Rectal smooth muscle tissue (tissue), 1 donor: ENCODE results near the gene GPR82.
"Not testable (repeated sequence)": the region's sequence is repeated elsewhere in the genome, so short reads cannot be mapped to it uniquely, and the experiment has no call there.

Experiments used
- H3K27ac ChIP-seq: one replicate; pipeline ENCODE4 v1.7.0; 2013; ENCODE audit warnings: low read depth, low read length, inconsistent platforms
- H3K27me3 ChIP-seq: one replicate; pipeline ENCODE4 v1.7.0; 2013; ENCODE audit warnings: low read length; ENCODE audit not compliant: control insufficient read depth, insufficient read depth
- H3K36me3 ChIP-seq: one replicate; pipeline ENCODE4 v1.7.0; 2013; ENCODE audit warnings: low read length; ENCODE audit not compliant: control insufficient read depth, insufficient read depth
- H3K4me1 ChIP-seq: one replicate; pipeline ENCODE4 v1.7.0; 2013; ENCODE audit warnings: low read length; ENCODE audit not compliant: control insufficient read depth, insufficient read depth
- H3K4me3 ChIP-seq: one replicate; pipeline ENCODE4 v1.7.0; 2013; ENCODE audit warnings: low read length
- H3K9ac ChIP-seq: one replicate; pipeline ENCODE4 v1.7.0; 2013; ENCODE audit warnings: low read length

Gene GPR82, protein sequence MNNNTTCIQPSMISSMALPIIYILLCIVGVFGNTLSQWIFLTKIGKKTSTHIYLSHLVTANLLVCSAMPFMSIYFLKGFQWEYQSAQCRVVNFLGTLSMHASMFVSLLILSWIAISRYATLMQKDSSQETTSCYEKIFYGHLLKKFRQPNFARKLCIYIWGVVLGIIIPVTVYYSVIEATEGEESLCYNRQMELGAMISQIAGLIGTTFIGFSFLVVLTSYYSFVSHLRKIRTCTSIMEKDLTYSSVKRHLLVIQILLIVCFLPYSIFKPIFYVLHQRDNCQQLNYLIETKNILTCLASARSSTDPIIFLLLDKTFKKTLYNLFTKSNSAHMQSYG

DNA sequence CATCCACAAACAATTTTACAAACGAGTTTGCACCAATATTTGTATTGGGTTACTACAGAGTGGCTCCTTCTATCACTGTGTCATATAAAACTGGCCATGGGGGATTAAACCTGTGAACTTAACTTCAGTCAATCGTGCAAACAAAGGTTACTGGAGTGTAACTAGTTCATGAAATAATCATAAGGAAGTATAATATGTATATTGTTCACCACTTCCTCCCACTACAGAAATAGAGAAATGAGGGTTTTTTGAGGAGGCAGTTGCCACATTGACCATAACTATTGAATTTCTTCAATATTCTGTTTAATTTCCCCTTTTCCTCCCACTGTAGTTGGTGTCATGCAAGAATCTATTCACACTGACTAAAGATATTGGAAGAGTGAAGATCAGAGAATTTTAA is at the start of gene GPR82:
TSS of gene GPR82 (plus strand) at position 356 of the 400 bp plus-strand sequence. CDS start 2,846 bp downstream, outside the sequence.
- no peak within 1 kb of the TSS for H3K27ac ChIP-seq
- no peaks in the 10 kb centered on the region for H3K36me3 ChIP-seq
- no peaks in the 10 kb centered on the region for H3K4me1 ChIP-seq
- H3K27me3 ChIP-seq, result no peaks in the 10 kb centered on the region
- no peak within 1 kb of the TSS for H3K9ac ChIP-seq
- H3K4me3 ChIP-seq, result no peak within 1 kb of the TSS

DNA sequence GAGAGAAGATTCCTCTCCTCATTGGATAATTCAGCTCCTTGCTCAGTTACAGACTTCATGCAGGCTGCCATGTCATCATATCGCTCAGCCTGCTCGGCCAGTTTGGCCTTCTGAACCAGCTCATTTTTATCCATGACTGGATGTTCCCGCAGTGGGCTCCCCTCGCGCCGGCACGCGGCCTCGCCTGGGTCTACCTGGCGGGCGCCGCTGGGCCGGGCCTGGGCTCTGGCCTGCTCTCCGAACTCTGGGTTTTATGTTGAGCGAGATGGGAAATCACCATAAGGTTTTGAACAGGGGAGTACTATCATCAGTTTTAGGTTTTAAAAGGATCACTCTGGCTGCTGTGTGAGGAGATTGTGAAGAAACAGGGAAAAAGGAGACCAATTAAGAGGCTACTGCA is 47.6 kb upstream of the GPR82 start:
- not testable (repeated sequence) for H3K9ac ChIP-seq, H3K4me3 ChIP-seq, H3K27ac ChIP-seq, H3K27me3 ChIP-seq, H3K36me3 ChIP-seq, H3K4me1 ChIP-seq

DNA sequence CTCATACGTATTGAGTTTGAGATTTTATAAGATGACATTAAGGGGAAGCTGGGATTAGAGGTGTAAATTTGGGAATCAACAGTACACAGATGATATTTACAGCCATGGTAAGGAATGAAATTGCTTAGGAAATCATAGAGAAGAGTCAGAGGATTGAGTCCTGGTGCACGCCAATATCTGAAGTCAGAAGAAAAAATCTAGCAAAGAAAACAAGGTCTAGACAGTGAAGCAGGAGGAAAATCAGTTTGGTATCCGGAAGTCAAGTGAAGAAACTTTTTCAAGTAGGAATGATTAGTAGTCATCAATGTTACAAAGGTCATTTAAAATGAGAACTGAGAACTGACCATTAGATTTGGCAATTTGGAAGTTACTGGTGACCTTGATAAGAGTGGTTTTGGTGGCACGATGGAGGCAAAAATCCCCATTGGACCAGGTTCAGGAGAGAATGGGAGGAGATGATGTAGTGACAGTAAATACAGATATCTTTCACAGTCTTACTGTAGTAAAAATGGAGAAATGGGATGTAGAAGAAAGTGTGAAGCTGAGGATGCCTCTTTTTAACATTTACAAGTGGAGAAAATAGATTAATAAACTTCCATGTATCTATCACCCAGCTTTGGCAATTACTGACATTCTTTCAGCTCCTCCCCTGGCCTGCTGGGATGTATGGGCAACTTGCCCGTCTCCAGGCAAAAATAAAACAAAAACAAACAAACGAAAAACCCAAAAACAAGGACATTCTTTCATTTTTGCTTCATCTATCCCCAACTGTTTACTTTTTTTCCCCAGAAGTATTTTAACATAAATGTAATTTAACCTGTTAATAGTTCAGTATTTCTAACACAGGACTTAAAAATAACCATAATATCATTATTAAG is 46.6 kb upstream of the GPR82 start:
- Histone ChIP-seq H3K9ac (no peak overlapping the region), H3K27ac (no peak overlapping the region), H3K36me3 (no peaks in the 10 kb centered on the region), H3K4me3 (no peak overlapping the region), H3K4me1 (no peaks in the 10 kb centered on the region), H3K27me3 (no peaks in the 10 kb centered on the region)

DNA sequence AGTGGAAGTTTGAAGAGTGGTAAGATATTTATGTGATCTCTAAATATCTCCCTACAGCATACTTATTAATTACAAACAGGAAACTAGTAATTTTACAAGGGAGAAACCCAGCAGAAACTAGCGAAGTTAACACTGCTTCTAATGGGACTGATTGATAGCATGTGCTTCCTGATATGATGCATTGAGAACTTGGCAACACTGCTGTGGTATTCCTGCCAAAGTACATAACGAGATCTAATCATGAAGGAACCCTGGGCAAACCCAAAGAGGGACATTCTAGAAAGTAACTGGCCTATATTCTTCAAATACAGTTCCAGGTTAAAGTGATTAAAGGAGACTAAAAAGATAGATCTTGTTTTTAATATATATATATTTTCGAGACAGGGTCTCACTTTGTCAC is 39.8 kb upstream of the GPR82 start:
- Histone ChIP-seq H3K27ac (no peak overlapping the region), H3K27me3 (peaks cover 2% of the 10 kb centered on the region), H3K36me3 (no peaks in the 10 kb centered on the region), H3K9ac (no peak overlapping the region), H3K4me1 (no peaks in the 10 kb centered on the region), H3K4me3 (no peak overlapping the region)

DNA sequence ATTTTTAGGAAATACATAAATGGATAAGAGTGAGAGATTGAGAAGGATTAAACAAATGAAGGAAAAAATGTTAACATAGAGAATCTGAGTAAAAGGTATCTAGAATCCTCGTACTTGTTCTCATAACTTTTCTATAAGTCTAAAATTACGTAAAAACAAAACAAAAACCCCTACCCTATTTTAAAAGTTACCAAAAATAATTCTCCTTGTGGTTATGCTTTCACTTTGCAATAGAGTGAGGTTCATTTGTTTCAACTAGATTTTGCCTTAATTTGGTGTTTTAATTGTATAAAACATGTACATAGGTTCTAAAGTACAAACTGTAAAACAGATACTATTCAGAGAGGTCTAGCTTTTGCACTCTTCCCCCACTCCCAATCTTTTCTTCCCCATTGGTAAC is 39.0 kb upstream of the GPR82 start:
- Histone ChIP-seq H3K36me3 (no peaks in the 10 kb centered on the region), H3K27me3 (peaks cover 2% of the 10 kb centered on the region), H3K27ac (no peak overlapping the region), H3K4me1 (no peaks in the 10 kb centered on the region), H3K4me3 (no peak overlapping the region), H3K9ac (no peak overlapping the region)

DNA sequence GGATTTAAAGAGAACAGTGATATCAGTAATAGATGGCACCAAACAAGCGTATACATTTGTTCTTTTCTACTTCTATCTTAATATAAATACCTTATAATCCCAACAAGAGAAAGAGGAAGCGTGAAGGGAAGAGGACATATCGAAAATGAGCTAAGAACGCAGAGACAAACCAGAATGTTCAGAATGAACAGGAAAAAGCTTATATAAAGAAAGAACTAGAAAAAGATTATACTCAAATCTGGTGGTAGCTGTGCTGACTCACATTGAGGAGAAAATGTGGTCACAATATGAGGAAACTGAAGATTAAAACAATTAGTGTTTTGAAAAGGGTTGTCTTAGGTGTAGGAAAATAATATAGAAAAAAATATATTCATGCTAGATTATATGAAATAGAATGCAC is 37.2 kb upstream of the GPR82 start:
- Histone ChIP-seq H3K27me3 (peaks cover 2% of the 10 kb centered on the region), H3K4me3 (no peak overlapping the region), H3K36me3 (no peaks in the 10 kb centered on the region), H3K27ac (no peak overlapping the region), H3K4me1 (no peaks in the 10 kb centered on the region), H3K9ac (no peak overlapping the region)

DNA sequence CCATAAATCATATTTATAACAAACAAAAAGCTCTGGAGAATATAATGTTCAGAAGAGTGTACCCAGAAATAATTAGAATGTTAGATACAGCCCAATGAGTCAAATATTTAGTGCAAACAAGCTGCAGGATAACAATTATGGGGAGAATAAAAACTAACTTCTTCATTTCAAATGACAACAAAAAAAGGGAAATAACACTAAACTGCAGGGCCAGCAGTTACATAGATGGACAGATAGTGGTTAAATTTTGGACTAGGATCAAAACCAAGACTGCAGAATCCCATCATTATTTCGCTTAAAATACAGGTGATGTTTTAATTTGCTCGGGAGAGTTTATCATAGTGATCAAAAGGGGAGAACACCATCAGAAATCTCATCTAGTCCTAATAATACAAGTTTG is 35.8 kb upstream of the GPR82 start:
- Histone ChIP-seq H3K36me3 (no peaks in the 10 kb centered on the region), H3K4me1 (no peaks in the 10 kb centered on the region), H3K27me3 (peaks cover 1% of the 10 kb centered on the region), H3K27ac (no peak overlapping the region), H3K9ac (no peak overlapping the region), H3K4me3 (no peak overlapping the region)

DNA sequence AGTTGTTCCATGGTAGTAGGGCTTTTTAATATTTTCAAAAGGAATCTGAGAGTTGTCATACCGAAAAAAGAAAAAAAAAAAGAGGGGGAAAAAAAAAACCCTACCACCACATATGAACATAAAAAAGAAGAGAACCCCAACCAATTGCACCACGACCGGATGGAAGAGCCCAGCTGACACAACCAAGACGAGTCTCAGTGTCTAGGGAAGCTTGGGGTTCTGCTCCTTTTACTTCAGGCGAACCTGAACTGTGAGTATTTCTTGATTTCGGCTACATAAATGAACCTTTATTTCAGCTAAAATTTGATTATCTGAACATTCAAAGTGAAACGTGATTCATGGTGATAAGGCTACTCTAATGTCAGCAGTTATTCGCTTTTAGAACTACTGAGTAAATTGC is 35.1 kb upstream of the GPR82 start, which contains the start of gene GPR34:
TSS of gene GPR34 (plus strand) at position 139 of the 400 bp plus-strand sequence. CDS start 6,661 bp downstream, outside the sequence.
- no peak within 1 kb of the TSS for H3K4me3 ChIP-seq
- H3K27me3 ChIP-seq, result no peaks in the 10 kb centered on the region
- H3K36me3 ChIP-seq, result no peaks in the 10 kb centered on the region
- no peak within 1 kb of the TSS for H3K9ac ChIP-seq
- no peaks in the 10 kb centered on the region for H3K4me1 ChIP-seq
- H3K27ac ChIP-seq, result no peak within 1 kb of the TSS

DNA sequence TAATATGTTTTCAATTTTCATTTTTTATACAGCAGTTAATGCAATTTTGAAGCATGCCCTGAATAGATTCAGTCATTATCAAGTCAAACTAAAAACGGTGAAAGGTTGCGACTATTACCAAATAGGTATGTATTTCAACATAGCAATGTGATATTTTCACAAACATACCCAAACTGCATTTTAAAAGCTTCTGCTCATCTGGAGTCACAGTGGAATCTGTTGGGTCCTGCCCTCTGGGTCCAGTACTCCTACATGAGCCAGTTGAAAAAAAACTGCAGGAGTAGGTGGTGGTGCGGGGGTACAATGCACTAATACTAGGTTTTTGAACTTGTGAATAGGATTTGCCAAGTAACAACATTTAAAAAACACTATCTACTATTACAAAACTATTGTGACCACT is 34.3 kb upstream of the GPR82 start:
- Histone ChIP-seq H3K9ac (no peak overlapping the region), H3K27me3 (no peaks in the 10 kb centered on the region), H3K27ac (no peak overlapping the region), H3K4me1 (no peaks in the 10 kb centered on the region), H3K36me3 (no peaks in the 10 kb centered on the region), H3K4me3 (no peak overlapping the region)

DNA sequence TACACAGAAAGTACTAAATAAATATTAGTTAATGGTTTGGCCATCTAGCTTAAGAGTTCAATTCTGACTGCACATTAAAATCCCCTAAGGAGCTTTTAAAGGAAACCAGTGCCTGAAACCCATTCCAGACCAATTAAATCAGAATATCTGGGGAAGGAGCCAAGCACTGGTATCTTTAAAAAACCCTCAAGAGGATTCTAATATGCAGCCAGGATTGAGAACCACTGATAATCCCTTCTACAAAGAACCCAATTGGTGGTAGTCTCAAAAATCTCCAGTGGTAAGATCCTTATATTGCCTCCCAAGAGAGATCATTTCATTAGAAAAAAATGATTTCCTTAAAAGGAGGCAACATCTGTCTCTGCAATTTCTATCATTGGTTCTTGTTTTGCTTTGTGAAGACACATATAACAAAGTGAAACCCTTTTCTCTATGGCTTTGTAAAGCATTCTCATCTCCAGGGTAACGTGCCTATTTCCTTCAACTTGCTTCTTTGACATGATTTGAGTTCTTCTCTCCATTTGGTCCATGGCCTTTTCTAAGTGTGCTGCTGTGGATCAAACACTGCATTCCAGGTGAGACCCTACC is 31.7 kb upstream of the GPR82 start:
- Histone ChIP-seq H3K9ac (no peak overlapping the region), H3K27me3 (no peaks in the 10 kb centered on the region), H3K36me3 (no peaks in the 10 kb centered on the region), H3K4me1 (no peaks in the 10 kb centered on the region), H3K27ac (no peak overlapping the region), H3K4me3 (no peak overlapping the region)

DNA sequence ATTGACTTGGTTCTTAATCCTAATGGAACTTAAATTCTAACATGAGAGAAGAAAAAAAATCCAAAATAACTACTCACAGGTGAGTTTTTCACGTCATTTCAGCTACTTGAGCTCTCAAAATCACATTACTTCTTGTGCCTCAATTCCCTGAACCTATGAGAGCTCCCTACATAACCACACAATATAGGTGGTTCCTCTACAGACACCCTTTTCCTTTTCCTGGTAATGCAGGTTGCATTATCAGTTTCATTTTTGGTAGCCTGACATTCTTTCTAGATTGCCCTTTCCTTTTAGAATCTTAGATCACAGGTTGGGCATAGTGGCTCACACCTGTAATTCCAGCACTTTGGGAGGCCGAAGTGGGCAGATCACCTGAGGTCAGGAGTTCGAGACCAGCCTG is 31.0 kb upstream of the GPR82 start:
- no peaks in the 10 kb centered on the region for H3K36me3 ChIP-seq
- no peak overlapping the region for H3K27ac ChIP-seq
- no peak overlapping the region for H3K9ac ChIP-seq
- no peak overlapping the region for H3K4me3 ChIP-seq
- H3K27me3 ChIP-seq, result no peaks in the 10 kb centered on the region
- no peaks in the 10 kb centered on the region for H3K4me1 ChIP-seq

DNA sequence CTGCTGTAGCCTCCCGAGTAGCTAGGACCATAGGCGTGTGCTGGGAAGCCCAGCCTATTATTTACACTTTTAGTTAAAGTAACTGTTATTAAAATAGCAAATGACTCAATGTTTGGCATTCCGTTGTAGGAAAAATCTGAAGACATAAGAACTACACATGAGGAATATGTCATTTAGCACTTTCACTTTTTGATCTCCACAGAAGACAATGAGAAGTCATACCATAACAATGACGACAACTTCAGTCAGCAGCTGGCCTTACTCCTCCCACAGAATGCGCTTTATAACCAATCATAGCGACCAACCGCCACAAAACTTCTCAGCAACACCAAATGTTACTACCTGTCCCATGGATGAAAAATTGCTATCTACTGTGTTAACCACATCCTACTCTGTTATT is 28.6 kb upstream of the GPR82 start:
- no peak overlapping the region for H3K27ac ChIP-seq
- H3K9ac ChIP-seq, result no peak overlapping the region
- no peaks in the 10 kb centered on the region for H3K4me1 ChIP-seq
- no peak overlapping the region for H3K4me3 ChIP-seq
- H3K27me3 ChIP-seq, result no peaks in the 10 kb centered on the region
- H3K36me3 ChIP-seq, result no peaks in the 10 kb centered on the region
